DMS53 treated with DMSO at 0.1 percent for 48 hours (cell line): ENCODE measurements around the gene WNT9B.

Experiments
- DNase-seq: peaks from one replicate; lab custom pipeline; 2025; ENCODE audit not compliant: unreplicated experiment; lab: John Stamatoyannopoulos, UW

The WNT9B gene

DNA sequence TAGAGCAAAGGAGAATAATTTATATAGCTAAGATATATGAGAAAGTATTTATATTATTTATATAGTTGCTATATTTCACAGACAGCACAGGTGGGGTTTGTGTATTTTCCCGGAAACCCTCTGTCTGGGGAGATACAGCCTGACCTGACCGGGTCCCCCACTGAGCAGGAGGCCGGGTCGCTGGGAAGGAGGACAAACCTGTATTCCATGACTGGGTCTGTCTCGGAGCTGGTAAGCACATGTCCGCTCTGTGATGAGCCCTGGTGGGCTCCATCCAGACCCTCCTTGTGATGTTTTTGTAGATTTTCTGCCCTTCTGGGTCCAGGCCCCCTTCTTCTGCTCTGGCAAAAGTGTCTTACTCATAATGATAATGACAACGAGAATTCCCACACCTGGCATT lies 27.7 kb downstream of the WNT9B start:
- DNase-seq, result no peak

DNA sequence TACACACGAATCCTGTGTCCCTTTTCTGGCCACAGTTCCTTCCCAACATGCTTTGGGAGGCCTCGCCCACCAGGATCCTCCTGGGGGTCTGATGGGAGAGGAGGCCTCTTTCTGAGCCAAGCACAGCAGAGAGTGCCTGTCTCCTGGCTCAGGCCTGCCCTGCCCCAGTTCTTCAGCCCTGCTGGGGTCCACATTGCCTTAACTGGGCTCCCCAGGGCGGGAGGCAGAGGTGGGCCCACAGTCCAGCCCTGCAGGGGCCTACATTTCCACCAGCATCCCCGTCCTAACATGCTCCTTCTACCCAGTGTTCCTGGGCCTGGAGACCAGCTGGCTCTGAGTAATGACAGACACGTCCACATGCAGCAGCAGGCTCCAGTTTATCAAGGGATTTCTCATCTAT lies 29.6 kb downstream of the WNT9B start:
- no peak for DNase-seq

DNA sequence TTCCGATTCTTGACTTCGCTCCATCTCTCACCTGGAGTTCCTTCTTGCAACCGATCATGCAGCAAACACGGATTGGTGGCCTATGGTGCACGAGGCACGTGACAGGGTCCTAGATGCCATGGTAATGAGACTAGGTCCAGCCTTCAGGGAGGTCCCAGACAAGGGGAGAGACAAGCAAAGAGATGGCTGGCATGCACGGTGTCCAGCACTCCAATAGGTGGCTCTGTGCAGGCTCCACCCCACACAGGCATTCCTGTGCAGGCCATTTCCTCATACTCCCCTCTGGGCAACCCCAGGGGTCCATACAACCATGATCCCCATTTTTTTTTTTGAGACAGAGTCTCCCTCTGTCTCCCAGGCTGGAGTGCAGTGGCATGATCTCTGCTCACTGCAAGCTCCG lies 31.3 kb downstream of the WNT9B start:
- no peak for DNase-seq

DNA sequence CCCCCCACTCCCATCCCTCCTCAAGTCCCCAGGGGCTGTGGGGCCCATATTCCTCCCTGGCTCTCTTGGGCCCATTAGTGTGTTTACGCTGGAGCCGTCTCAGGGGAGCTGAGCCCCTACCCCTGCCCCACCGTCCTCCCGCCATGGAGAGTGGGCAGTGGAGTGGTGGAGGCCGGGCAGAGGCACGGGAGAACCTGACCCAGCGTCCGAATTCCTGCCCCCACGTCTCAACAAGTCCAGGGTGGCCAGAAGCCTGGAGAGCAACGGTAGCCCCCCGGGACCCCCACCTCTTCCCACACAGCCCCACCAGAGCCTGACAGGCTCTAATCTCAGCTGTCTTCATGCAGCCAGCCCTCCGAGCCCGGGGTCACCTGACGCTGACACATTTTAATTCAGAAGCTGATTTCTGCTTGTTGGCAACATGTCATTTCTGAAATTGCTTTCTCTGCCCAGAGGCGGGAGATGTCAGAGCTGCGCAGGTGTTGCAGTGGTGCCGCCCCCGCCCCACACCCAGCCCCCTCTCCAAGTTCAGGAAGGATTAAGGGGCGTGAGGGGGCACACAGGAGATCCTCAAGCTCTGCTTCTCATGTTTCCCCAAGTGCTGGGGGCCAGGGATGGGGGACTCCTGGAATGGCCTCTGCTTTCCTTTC lies 32.6 kb downstream of the WNT9B start:
- DNase-seq, result no peak

DNA sequence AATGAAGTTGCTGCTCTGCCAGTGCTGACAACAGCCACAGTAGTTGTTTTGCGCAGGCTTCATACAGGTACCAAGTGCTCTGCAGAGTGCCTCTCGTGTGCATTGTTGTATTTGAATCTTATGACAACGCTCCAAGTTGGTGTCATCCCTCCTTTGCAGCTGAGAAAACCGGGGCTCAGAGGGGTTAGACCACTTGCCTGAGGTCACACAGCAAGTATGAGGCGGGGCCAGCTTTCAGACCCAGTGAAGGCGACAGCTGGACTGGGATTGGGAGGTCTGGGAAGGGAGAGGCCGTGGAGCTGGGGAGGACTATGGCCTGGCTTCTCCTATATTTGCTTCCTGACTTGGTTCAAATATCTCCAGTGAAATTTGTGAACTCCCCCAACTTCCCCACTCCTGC lies 33.2 kb downstream of the WNT9B start:
- no peak for DNase-seq

DNA sequence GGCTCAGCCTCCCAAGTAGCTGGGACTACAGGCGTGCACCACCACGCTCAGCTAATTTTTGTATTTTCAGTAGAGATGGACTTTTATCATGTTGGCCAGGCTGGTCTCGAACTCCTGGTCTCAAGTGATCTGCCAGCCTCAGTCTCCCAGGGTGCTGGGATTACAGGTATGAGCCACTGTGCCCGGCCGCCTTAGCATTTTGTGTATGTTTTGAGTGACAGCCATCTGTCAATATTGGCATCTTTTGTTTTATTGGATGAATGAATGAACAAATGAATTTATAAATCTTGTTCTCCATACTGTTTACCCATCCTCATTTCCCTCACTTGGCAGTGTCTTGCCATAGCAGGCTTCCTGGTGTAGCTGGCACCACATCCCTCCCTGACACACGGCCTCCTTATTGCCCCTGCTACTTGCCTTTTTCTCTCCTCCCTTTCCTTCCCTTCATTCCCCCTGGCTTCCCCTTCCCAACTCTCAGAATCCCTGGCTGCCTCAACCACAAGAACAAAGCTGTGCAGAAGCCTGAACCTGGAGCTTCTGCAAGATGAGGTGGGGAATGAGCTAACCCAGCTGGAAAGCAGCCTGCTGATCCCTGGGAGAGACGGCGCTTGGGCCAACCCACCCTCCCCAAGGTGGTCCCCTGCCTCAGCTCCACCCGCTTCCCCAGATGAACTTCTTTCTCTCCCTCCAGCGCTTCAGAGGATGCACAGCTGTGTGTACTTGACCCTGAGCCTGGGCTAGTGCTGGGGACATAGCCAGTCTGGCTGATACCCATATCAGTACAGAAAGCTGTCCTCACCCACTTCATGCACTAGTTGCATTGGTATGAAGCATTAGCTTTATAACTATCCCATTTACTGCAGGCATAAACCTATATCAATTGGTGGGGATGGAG lies 34.3 kb downstream of the WNT9B start:
- DNase-seq, result no peak

DNA sequence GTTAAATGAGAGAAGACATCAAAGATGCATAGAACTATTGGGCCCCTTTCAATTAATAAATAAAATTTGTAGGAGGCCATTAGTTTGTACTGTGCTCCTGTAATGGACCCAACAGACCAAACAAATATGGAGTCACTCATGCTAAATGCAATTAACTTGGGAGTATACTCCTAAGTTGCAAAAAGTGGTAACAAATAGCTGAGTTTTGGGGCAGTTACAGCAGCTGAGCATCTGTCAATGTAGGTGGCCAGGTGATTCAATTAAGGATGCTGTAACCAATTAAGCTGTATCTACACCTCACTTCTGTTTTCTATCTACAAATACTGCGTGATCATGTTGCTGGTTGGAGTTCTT lies 34.9 kb downstream of the WNT9B start:
- no peak for DNase-seq

DNA sequence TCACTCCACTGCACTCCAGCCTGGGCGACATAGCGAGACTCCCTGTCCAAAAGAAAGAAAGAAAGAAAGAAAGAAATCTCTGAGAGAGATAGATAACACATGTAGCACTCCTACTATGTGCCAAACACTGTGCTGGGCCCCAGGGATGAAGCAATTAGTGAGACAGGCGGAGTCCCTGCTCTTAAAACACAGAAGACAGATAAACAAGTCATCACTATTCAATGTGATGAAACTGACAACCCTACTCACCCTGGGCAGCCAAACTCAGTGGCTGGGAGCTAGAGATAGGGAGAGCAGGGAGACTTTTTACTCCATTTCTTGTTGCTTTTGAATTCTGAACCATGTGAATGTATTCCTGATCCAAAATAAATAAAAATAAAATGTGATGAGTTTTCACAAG lies 36.3 kb downstream of the WNT9B start:
- DNase-seq, result no peak

DNA sequence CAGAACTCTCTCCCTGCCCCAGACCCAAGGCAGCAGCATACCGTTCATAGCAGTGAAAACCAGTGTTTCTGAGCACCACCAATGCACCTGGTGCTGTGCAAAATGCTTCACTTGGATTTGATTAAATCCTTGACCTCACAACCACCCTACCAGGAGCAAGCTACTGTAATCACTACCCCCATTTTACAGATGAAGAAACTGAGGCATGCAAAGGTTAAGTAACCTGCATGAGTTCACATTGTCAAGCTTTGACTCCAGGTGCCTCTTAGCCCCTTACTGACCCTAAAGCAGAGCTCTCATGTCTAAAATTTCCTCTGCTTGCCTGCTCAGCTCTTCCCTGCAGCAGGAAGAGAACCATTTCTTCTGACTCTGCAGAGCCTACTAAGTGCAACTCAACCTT lies 37.3 kb downstream of the WNT9B start:
- DNase-seq, result no peak

DNA sequence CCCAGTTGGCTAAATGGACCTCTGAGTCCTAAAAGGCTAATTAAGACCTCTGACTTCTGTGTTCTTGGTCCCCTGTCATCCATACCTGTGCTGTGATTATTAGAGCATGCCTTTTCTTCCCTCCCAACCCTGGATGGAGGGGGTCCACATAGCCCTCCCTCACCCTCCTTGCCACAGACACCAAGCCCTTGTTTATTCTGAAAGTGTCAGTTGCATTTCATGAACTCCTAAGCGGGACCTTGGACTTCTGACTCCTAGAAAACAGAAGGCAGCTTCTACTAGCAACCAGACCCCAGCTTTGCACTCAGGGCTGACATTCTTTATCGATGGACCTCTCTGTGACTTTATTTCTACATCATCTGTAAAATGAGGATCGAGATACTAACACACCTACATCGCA lies 38.1 kb downstream of the WNT9B start:
- DNase-seq, result no peak

DNA sequence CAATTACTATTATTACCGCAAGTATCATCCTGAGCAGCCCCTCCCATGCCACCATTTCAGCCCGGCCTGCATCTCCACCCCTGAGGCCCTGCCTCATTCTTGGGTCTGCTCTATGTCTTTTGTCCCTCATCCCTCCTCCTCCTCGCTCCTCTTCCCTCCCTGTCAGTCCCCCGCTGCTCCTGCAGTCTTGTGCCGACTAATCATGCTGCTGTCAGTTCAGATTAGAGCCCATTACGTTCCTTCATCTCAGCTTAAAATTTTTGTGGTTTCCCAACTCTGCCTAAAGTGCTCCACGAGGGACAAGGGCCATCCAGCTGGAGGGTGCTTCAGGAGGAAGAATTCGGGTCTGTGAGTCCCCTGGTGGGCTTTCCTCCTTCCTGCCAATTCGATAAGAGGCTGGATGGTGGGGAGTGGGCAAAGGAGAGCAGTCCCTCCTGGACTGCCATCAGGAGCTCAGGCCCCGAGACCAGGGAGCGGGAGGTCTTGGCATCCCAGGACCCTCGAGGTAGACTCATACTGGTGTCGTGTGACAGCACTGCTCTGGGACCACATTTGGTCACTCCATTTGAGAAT lies 38.7 kb downstream of the WNT9B start:
- DNase-seq, result no peak

DNA sequence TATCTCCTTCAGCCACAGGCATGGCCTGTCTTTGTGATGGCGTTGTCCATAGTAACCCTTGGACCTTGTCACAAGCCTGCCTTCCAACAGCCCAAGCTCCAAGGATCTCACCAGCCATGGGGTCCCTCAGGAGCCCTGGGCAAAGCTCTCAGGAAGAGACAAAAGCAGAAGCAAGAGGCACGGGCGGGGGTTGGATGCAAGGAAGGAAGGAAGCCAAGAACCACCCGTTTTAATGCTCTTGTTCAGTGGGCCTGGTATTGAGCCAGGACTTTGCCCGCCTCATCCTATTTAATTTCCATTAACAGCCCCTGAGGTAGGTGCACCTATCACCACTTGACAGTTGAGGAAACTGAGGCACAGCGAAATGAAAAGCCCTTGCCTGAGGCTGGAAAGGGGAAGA lies 39.3 kb downstream of the WNT9B start:
- no peak for DNase-seq

DNA sequence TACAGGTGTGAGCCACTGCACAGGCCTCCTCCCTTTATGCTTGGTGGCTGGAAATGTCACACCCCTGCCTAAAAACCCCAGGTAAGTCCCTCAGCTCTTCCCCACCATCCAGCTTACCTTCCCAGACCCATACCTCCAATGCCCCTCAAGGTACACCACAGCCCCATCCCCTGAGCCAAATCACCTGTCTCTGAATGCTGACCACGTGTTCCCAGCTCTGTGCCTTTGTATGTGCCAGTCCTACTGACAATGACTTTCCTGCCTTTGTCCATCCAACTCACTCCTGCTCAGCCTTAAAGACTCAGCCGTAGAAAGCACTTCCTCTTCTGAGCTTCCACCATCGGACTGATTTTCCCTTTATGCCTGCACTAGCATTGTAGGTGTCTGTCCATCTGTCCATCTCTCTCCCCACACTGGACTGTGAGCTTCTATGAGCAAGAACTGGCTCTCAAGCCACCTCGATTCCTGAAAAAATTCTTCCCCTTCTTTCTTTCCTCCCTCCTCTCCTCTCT lies 40.9 kb downstream of the WNT9B start:
- DNase-seq, result no peak

DNA sequence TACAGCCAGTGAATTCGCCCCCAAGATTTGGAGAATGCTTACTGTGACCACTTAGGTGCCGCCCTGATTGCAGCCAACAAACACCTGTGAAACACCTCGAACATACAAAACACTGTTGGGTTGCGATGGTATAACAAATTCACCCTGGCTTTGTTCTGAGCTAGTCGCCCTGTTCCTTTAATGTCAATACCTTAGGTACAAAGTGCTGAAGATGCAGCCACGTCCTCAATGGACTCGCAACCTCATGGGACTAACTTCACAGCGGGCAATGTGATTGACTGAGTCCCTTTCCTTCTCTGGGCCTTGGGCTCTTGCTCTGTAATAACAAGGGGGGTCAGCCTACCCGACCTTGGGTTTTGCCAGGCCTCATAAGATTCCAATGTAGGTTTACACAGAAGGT lies 42.6 kb downstream of the WNT9B start:
- DNase-seq, result no peak

DNA sequence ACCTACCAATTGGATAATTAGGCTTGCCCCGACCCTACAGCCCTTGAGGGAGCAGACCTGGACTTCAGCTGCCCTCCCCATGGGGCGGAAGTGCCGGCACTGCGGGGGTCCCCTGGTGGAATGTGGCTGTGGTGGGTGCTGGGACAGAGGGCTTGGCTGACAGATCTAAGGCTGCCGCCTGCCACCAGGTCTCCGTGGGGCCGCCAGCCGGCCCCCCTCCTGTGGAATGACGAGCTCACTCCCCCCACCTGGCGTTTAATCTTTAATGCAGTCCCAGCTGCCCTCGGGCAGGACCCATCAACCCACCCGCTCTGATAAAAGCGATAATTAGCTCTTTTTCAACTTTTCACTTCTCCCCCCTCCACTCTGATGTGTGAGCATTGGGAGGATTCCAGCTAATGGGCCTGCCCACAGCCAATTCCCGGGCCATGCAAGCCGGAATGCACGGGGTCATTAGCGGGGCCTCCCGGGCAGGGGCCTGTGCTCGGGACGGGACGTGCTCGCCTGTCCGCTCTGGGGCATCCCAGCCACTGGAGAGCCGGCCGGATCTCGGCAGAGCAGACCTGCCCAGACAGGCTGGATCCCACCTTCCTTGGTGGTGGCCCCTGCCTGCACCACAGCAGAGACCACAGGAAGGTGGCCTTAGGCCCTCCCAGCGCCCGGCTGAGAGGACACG lies 43.2 kb downstream of the WNT9B start:
- no peak for DNase-seq

DNA sequence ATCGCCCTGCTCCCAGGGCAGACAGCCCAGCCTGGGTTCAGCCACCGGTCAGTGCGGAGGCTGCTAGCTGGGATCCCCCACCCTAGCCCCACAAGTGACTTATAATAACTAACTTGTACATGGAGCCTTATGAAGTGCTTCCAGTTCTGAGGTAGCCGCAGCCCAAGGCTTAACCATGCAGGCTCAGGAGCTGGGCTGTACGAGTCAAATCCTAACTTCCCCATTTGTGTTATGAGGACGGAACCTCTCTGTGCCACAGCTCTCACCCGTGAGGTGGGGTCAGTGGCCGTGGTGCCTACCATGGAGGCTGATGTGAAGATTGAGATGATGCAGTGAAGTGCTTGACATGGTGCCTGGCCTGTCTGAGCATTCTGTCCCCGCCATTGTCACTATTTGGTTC lies 43.8 kb downstream of the WNT9B start:
- DNase-seq, result no peak

DNA sequence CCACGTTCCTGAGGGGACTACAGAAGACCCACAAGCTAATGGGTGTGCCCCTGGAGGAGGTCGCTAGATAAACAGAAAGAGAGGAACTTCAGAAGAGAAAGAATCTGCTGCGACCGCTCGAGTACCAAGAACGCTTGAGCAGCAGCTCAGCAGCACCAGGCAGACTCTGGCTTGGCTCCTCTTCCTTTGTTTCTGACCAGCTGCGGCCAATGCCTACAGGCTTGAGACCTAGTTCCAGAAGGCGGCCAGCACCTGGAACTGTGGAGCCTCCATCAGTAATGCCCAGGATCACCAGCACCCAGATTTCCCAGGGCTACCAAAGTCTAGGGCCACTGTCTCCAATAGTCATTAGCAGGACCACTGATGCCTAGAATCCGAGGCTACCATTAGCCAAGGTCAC lies 45.6 kb downstream of the WNT9B start:
- no peak for DNase-seq

DNA sequence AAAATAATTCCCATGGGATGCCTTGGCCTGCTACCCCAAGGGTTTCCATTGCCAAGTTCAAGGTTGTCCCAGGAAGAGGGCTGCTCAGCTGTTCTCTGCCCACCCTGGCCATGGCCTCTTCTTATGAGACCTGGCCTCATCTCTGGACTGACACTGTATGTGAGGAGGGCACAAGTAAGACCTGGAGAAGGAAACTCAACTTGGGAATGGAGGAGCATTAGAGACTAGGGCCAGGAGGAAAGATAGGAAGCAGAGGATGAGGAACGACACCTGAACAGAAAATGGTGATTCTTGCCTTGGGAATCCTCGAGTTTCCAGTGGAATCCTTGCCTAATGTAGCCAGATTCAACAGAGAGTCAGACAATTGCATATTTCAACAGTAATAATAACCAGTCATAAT lies 47.0 kb downstream of the WNT9B start:
- DNase-seq, result no peak

DNA sequence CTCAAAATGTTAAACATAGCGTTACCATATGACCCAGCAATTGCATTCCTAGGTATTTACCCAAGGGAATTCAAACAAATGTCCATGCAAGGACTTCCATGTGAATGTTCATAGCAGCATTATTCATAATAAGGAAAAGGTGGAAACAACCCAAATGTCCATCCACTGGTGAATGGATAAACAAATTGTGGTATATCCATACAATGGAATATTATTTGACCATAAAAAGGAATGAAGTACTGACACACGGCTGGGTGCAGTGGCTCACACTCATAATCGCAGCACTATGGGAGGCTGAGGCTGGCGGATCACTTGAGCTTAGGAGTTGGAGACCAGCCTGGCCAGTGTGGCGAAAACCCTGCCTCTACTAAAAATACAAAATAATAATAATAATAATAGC lies 47.5 kb downstream of the WNT9B start:
- no peak for DNase-seq

DNA sequence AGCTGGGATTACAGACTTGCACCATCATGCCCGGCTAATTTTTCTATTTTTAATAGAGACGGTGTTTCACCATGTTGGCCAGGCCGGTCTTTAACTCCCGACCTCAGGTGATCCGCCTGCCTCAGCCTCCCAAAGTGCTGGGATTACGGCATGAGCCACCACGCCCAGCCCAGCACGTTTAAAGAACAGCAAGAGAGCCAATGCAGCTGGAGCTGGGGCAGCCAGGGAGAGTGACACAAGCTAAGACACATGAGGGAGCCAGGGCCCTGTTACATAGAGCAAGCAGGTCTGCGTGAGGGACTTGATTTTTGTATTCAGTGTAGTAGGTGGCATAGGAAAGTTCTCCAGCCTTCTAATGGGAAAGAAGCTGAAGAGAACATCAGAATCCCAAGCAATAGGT lies 49.9 kb downstream of the WNT9B start:
- DNase-seq, result no peak

DNA sequence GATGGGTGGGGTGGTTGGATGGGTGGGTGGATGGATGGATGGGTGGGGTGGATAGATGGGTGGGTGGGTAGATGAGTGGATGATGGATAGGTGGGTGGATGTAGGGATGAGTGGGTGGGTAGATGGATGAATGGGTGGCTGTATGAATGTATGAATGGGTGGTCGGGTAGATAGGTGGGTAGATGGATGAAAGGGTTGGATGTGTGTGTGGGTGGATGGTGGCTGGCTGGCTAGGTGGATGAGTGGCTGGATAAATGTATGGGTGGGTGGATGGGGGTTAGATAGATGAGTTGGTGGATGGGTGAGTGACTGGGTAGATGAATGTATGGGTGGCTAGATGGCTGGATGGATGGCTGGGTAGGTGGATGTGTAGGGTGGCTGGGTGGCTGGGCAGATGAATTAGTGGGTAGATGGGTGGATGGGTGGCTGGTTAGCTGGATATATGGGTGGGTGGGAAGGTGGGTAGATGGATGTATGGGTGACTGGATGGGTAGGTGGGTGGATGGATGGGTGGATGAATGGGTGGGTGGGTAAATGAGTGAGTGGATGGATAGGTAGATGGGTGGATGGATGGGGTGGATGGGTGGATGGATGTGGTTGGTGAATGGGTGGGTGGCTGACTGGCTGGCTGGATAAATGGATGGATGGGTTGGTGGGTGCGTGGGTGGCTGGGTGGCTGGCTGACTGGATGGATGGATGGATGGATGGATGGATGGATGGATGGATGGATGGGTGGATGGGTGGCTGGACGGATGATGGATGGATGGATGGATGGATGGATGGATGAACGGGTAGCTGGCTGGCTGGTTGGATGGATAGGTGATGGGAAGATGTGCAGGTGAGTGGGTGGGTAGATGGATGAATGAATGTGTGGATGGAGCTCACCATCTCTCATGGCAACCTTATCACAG lies 52.6 kb downstream of the WNT9B start:
- no peak for DNase-seq
